Adrenal gland (tissue), 12 donors: ENCODE data around the gene CCDC148. TPM values are rescaled to one million over a fixed set of nuclear protein-coding genes. Genes with fewer than 3 reads are reported as not detected.
A peak's percentile ranks its signal among the peaks of the same experiment; 100 is the strongest.
"Not testable (repeated sequence)": the region's sequence is repeated elsewhere in the genome, so short reads cannot be mapped to it uniquely, and the experiment has no call there.

Experiments used
- DNase-seq, 7 donors: peaks; one replicate each; pipeline ENCODE4 v3.0.0-alpha.2; 2019 to 2020
- H3K27ac ChIP-seq, 5 donors: fragments of 200-600 bp; sonication (generic) in 4 of 5; 1 replicate in 3 of 5; 2 replicates in 2 of 5; pipeline versions ENCODE4 v1.5.1 to v1.8.0; 2016 to 2020; ENCODE audit warnings: mild to moderate bottlenecking in 1 of 5
- H3K27me3 ChIP-seq: fragments of 200-600 bp; 2 replicates; pipeline ENCODE4 v1.8.0; 2021
- H3K36me3 ChIP-seq, 2 donors: fragments of 200-600 bp; replicated peaks in 1 of 2; 1 replicate in 1 of 2; 2 replicates in 1 of 2; pipeline versions ENCODE4 v1.5.1 to v1.8.0; 2018 to 2022
- H3K4me1 ChIP-seq, 2 donors: fragments of 200-600 bp; replicated peaks in 1 of 2; 1 replicate in 1 of 2; 2 replicates in 1 of 2; pipeline versions ENCODE4 v1.5.1 to v1.8.0; 2018 to 2021
- H3K4me3 ChIP-seq, 4 donors: fragments of 200-600 bp; sonication (generic) in 3 of 4; one replicate each; pipeline ENCODE4 v1.5.1; 2016 to 2018
- H3K9me3 ChIP-seq, 3 donors: fragments of 200-600 bp; sonication (generic) in 1 of 3; replicated peaks in 1 of 3; 1 replicate in 2 of 3; 2 replicates in 1 of 3; pipeline versions ENCODE4 v1.5.1 to v1.8.0; 2016 to 2021
- CTCF ChIP-seq, 6 experiments: fragments of 450-650 bp in 4 of 6; fragments of 200-600 bp in 2 of 6; sonication (generic) in 1 of 6; IDR thresholded peaks; 1 replicate in 5 of 6; 2 replicates in 1 of 6; pipeline versions ENCODE4 v1.5.1 to v1.8.0; 2016 to 2021; ENCODE audit warnings: antibody characterized with exemption in 6 of 6, mild to moderate bottlenecking in 2 of 6, moderate library complexity in 1 of 6
- POLR2A ChIP-seq, 2 donors: fragments of 450-650 bp; IDR thresholded peaks; one replicate each; pipeline ENCODE4 v1.6.1; 2017; ENCODE audit warnings: antibody characterized with exemption in 2 of 2, mild to moderate bottlenecking in 2 of 2, moderate library complexity in 1 of 2
- WGBS, 4 donors: extraction: QIAGEN DNeasy Blood & Tissue Kit in 2 of 4; methylation state at CpG; one replicate each; pipeline versions ENCODE4 v1.1.5 to v1.1.7; 2013 to 2017; 5-methylcytosine and 5-hydroxymethylcytosine counted together
- intact Hi-C, 2 donors: fragments of 100-400 bp; cut with DNase I; formaldehyde crosslinking; loops; one replicate each; pipeline versions ENCODE4 v1.14.1 to v1.15.0; 2022 to 2023
- polyA plus RNA-seq, 3 donors: library from polyadenylated mRNA; stranded (reverse); fragments of 200-250 nt in 2 of 3; fragments of 350-450 nt in 1 of 3; fragmentation: Illumina TruSeq in 1 of 3; extraction: RNeasy Lipid Tissue Mini Kit (QIAGEN cat#74804) in 1 of 3; gene quantifications; one replicate each; pipeline ENCODE4 v1.2.3, GENCODE V29; 2013 to 2014
- total RNA-seq, 9 donors: library from RNA; depleted of rRNA in 4 of 9; stranded (reverse); fragments of >200 nt in 4 of 9; fragments of 120-200 nt in 1 of 9; fragmentation: NEBNext Ultra II Directional in 1 of 9; extraction: Animal tissue kit (Norgen Biotek cat#: 25700) in 1 of 9; gene quantifications; one replicate each; pipeline versions ENCODE4 v1.1.0 to v1.2.4, GENCODE V29; 2013 to 2023
- donor health status: healthy with polysubstance abuse.
- donor health status: Bipolar disorder and iron deficiency.
- donor health status: DM: yes; HTN: yes; CAD: no.
- donor health status: DM: no; HTN: no; CAD: no.
- donor health status: DM: no; HTN: no; CAD: no.
- donor health status: DM: yes; HTN: yes; CAD: no.

Gene CCDC148
- total and polyA plus RNA-seq, 12 donors = 0.24 to 1.6 (median 0.56) TPM; not detected in 2

GRCh38 chr2:158457092-158457825 is 706 bp upstream of the CCDC148 start:
- Histone ChIP-seq H3K36me3 (no peaks in the 10 kb centered on the region), H3K9me3 (no peaks in the 10 kb centered on the region), H3K4me3 (peak overlapping the region; percentile 37 to 97 (median 64)), H3K4me1 (peaks cover 0 to 17% of the 10 kb centered on the region in 2 donors), H3K27me3 (no peaks in the 10 kb centered on the region), H3K27ac (peak overlapping the region; percentile 68 to 96 (median 94))
- WGBS, 4 donors = 0 to 2% (median 1%) methylated on average over 38 to 83 of the region's 84 CpGs
- peak; percentile 59 to 78 (median 67) for DNase-seq
- intact Hi-C loops = loop anchor here in 1 of 2 donors (10.0 kb wide), 2 partner anchors 288 to 422 kb away; no protein-coding TSS in a partner anchor
- TF ChIP-seq POLR2A (IDR thresholded peaks at IDR 0.05) = no peak
- peak in 1 of 6 experiments; percentile 4 for TF ChIP-seq CTCF (IDR thresholded peaks at IDR 0.05)

- DNase-seq = no peak
- H3K27me3 ChIP-seq = no peaks in the 10 kb centered on the region
- TF ChIP-seq CTCF (IDR thresholded peaks at IDR 0.05) (no peak), POLR2A (IDR thresholded peaks at IDR 0.05) (no peak)
- intact Hi-C loops = no loop called here
- H3K4me3 ChIP-seq = no peak overlapping the region
- H3K36me3 ChIP-seq = no peaks in the 10 kb centered on the region
- no peak overlapping the region for H3K27ac ChIP-seq
- 91 to 93% (median 92%) methylated on average over 1 of the region's 1 CpG for WGBS, 4 donors
- H3K4me1 ChIP-seq = no peaks in the 10 kb centered on the region
- peaks cover 0 to 10% (median 0%) of the 10 kb centered on the region in 3 donors for H3K9me3 ChIP-seq
Observed at GRCh38 chr2:158443606-158444005, 12.9 kb downstream of the CCDC148 start.

GRCh38 chr2:158439062-158439461 is 17.5 kb downstream of the CCDC148 start:
- H3K4me3 ChIP-seq, DNase-seq, intact Hi-C loops, H3K4me1 ChIP-seq, H3K27me3 ChIP-seq, H3K27ac ChIP-seq, H3K36me3 ChIP-seq: not testable (repeated sequence)
- H3K9me3 ChIP-seq = peaks cover 0 to 10% (median 0%) of the 10 kb centered on the region in 3 donors
- WGBS, 4 donors = 87 to 92% (median 91%) methylated on average over 3 to 4 of the region's 4 CpGs

GRCh38 chr2:158433716-158434115 is 22.8 kb downstream of the CCDC148 start:
- intact Hi-C loops, H3K36me3 ChIP-seq, H3K27me3 ChIP-seq: not testable (repeated sequence)

GRCh38 chr2:158432117-158432516 is 24.4 kb downstream of the CCDC148 start:
- Histone ChIP-seq H3K27ac (no peak overlapping the region), H3K4me3 (no peak overlapping the region), H3K4me1 (no peaks in the 10 kb centered on the region), H3K9me3 (peaks cover 0 to 6% (median 0%) of the 10 kb centered on the region in 3 donors), H3K27me3 (no peaks in the 10 kb centered on the region), H3K36me3 (no peaks in the 10 kb centered on the region)
- TF ChIP-seq CTCF (IDR thresholded peaks at IDR 0.05) = no peak
- TF ChIP-seq POLR2A (IDR thresholded peaks at IDR 0.05) = no peak
- intact Hi-C loops = no loop called here
- DNase-seq = no peak

More at GRCh38 chr2:158433716-158434115, 22.8 kb downstream of the CCDC148 start:
- not testable (repeated sequence) for H3K4me1 ChIP-seq, H3K9me3 ChIP-seq, H3K27ac ChIP-seq, DNase-seq, H3K4me3 ChIP-seq
- 88 to 100% (median 91%) methylated on average over 2 to 13 of the region's 13 CpGs for WGBS, 4 donors
